HG02938 (cell line): ENCODE results near the gene DENND2C.
"Not testable (repeated sequence)": the region's sequence is repeated elsewhere in the genome, so short reads cannot be mapped to it uniquely, and the experiment has no call there.

Source experiments
- ATAC-seq: cut with Tn5 transposase; IDR thresholded peaks from one replicate; pipeline ENCODE4 v1.9.1; 2021; ENCODE audit warnings: mild to moderate bottlenecking, moderate library complexity; ENCODE audit not compliant: unreplicated experiment

The DENND2C gene

DNA sequence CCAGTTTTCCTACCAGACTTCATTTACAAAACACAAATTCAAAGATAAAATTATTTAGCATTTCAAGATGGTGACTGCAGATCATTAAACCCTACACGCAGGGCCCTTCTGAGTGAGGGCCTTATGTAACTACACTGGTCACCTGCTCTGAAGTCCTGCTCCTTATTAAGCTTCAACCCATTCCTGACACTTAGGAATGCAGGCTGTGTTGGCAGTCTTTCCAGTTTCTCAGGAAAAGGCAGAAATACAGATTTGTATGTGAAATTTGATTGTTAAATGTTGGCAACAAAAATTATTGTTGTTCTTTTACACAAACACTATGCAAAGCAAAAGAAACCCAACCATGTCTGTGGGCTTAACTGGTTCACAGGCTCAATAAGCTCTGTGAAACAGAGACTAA is 62.6 kb downstream of the DENND2C start:
- no peak for ATAC-seq

DNA sequence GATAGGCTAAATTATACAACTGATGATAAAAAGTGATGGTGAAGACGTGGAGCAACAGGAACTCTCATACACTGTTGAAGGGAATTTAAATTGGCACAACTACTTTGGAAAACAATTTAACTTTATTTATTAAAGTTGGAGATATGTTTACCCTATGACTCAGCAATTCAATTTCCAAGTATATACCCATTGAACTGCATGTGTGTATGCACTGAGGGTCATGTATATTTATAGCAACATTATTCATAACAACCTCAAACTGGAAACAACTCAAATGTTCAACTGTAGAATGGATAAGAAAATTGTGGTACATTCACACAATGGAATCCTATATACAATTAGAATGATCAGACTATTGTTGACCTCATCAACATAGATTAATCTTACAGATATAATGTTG is 71.9 kb downstream of the DENND2C start:
- ATAC-seq, result no peak

DNA sequence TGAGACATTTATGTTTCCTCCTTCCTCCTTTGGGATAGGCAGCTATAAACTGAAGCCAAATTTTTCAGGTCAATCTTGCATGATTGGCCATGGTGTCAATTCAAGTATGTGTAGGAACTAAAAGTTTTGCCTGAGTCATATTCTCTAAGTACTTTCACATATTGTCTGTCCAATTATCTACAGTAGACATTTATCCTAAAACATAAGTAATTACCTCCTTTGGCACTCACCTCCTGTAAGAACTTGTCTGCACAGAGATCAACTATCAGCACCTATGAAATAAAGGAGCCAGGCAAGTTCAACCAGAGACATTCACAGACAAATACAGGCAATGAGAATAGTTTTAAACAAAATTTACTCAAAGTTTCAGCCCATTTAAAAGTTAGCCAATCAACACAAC is 74.2 kb downstream of the DENND2C start:
- no peak for ATAC-seq

DNA sequence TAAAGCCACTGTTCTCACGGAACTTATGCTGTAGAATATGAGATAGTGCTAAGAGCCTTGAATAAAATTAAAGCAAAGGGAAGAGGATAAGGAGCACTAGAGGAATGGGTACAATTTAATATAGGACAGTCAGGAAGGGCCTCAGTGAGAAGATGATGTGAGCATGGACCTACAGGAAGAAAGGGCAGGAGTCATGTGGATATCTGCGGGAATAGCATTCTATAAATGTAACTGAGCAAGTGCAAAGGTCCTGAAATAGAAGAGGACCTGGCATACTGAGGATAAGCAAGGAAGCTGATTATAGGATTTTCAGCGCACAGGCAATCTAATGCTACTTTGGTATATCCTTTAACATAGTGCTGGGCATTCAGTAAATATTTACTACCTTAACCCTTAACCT is 75.8 kb downstream of the DENND2C start:
- ATAC-seq, result no peak

DNA sequence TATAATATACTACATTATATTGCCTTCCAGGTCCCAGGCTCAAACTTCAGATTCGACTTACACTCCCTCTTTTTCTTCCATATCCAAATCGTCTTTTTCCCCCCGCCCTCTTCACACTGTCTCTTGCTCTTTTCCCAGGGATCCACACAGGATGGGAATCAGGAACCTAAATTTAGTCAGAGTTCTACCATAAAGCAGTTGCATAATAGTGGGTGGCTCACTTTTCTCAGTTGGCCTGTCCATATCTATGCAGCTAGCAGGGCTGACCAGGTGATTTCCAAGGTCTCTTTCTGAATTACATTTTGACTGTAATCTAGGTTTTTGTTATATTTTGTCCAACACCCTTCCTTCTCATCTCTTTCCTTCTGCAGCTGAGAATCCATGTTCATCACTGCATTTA is 80.7 kb downstream of the DENND2C start:
- no peak for ATAC-seq

DNA sequence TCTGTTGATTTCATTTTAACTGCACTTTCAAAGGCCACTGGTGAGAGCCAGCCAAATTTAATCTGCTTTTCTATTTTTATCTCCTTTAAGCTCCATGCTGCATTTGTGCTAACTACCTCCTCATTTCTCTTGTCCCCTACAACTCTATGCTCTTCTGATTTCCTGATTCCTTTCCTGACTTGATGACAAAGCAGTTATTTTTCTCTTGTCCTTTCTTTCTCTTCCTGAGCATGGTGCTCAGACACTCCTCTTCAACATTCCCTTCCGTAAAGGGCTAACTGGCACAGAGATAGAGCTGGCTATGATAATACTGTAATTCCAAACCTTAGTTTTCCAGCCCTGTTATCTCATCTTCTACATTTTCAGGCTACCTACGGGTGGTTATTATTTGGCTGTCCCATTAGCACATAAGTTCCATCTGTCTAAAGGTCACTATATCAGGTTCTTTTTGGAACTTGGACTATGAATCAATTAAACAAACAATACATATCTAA is 81.6 kb downstream of the DENND2C start:
- ATAC-seq, result no peak

DNA sequence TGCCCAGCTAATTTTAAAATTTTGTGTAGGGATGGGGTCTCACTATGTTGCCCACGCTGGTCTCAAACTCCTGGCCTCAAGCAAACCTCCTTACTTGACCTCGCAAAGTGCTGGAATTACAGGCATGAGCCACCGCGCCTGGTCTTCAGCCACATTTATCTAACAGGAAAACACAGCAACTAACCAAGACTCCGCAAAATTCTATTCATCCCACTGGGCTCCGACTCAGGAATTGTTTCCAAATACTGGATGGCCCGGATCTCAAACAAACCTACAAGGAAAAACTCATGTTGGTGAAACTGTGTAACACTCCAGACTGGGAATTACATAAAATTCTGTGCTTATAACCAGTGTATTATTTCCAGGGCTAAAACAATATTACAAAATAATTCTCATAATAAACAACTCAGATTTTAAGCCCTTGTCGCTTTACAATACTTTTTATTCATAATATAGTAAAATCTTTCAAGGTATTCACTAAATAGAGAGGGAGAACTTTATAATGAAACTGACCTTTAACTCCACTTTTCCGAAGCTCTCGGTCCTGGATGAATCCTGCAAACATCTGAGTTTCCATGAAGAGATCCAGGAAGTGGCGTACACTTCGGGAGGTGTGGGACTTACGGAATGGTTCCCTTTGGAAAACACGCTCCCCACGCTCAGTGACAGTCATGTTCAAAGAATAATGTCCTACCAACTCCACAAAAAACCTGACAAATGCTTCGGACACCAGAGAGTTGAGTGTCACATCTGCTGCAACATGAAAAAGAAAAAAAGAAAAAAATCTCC is 82.5 kb downstream of the DENND2C start:
- ATAC-seq, result no peak

DNA sequence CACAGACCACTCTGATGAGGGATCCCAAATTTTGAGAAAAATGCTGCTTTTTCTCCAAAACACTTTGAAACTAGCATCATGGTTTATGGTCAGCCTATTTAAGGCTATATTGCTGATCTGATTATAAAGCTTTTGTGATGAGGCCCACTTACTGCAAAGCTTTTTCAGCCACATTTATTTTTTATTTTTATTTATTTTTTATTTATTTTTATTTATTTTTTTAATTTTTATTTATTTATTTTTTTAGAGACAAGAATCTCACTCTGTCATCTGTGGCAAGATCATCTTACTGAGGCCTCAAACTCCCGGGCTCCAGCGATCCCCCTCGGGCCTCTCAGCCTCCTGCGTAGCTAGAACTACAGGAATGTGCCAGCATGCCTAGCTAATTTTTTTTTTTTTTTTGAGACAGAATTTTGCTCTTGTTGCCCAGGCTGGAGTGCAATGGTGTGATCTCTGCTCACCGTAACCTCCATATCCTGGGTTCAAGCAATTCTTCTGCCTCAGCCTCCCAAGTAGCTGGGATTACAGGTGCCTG is 83.3 kb downstream of the DENND2C start:
- ATAC-seq, result no peak

DNA sequence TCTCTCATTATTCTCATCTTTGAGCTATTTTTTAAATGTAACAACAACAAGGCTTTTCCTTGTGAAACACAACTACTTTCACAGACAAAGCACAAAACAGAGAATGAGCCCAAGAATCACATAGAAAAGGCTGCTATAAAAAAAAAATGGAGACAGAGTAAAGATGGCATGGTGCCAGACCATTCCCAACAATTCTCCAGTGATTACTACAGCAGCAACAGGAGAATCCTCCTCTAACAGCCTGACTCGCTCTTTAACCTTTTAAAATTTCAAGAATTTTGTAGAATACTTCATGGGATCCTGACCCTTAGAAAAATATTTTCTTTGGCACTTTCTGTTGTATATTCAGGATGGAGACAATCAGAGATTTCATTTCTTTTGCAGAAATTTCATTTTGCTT is 84.6 kb downstream of the DENND2C start:
- ATAC-seq, result no peak

DNA sequence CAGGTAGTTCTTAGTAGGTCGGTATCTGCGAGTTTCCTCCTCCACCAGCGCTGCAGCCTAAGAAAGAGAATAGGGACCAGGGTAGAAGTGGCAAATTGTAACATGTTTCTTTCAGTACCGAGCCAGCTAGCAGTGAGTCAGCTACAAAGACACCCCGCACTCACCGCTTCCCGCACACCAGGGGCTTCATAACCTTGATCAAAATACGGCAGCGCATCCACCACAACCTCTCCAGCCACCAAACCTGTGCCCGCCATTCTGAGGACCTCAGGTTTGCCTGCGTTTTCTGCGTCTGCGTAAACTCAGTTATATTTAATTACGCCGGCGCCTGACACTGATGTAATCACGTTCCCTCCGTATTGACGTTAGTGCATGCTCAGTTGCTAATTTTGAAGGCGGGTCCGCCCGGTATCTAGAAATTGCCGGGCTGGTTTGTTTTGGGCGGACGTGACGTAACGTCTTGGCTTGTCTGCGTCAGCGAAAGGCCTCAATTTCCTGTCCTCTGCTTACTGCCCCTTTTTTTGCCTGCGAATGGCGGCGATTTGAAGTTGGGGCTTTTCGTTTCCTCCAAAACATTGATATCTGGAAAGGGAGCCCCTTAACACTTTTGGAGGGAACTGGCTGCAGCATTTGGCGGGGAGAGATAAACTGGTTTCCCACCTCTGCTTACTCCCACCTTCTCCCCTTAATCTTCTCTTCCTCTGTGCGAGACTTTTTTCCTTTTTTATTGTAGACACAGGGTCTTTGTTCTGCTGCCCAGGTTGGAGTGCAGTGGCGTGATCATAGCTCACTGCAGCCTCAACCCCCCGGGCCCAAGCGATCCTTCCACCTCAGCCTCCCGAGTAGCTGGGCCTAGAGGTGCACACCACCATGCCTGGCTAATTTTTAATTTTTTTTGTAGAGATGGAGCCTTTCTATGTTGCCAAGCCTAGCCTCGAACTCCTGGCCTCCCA is 88.2 kb downstream of the DENND2C start, which contains the start of gene BCAS2:
Gene BCAS2, minus strand, starts transcription at position 281 of the 953 bp plus-strand sequence. Its CDS starts 24 bp downstream, at position 257.
- peak; percentile 99 for ATAC-seq

DNA sequence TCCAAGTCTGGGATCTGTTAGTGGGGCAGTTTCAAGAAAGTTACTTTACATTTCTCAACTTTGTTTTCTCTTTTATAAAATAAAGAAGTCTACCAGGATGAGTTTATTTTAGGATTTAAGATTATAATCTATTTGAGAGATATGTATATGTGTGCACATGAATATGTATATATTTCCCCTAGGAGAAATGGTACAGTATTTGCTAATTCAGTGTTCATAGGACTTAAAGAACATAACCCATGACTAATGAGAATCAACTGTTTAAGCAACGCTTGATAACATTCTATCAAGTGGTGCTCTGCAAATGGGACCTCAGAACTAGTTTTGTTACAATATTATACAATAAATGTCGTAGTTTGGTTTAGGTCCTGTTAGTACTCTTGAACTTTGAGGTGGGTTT is 95.5 kb downstream of the DENND2C start:
- ATAC-seq, result no peak

DNA sequence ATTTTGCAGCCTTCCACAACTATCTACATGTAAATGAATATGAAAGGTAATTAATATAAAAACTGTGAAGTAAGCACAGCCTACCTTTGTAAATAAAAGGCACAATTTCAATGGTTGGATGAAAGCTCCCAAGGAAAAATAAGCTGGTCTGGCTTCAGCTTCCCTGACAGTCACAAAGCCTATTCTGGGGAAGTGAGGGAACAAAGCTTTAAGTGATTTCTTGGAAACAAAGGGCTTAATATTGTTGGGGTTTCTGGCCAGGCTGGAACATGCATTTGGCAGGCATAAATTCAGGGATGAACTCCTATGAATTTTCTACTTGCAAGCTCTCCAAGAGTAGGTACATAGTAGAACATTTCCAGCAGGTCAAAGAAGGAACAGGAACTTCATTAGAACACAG is 105.7 kb downstream of the DENND2C start:
- ATAC-seq, result no peak

DNA sequence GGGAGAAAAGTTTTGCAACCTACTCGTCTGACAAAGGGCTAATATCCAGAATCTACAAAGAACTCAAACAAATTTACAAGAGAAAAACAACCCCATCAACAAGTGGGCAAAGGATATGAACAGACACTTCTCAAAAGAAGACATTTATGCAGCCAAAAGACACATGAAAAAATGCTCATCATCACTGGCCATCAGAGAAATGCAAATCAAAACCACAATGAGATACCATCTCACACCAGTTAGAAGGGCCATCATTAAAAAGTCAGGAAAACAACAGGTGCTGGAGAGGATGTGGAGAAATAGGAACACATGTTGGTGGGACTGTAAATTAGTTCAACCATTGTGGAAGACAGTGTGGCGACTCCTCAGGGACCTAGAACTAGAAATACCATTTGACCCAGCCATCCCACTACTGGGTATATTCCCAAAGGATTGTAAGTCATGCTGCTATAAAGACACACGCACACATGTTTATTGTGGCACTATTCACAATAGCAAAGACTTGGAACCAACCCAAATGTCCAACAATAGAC is 106.8 kb downstream of the DENND2C start:
- not testable (repeated sequence) for ATAC-seq

DNA sequence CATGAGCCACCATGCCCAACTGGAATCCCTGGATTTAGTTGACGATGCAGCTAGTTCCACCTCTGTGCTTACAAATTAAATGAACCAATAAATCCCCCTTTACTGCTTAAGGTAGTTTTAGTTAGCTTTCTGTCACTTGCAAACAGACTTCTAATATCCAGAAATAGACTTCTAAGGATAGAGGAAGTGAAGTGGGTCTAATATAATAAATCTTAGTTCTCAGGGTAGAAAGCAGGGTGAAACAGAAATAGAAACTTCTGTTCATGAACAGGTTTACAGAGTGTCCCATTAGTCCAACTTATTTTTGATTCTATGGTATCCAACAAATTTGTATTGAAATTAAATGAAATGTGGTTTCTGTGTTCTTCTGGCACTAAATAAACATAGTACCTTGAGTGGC is 108.5 kb downstream of the DENND2C start:
- ATAC-seq, result peak; percentile 52

DNA sequence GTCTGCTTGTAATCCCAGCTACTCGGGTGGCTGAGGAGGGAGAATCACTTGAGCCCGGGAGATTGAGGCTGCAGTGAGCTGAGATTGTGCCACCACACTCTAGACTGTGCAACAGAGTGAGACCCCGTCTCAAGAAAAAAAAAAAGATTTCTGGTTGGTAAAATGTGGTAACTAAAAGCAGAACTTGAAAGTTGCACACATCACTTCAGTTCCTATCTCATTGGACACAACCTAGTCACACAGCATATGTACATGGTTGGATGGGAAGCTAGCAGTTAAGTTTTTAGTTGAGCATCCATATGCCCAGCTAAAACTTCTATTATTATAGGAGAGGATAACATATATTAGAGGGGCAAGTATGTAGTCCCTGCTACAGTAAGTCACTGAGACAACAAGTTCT is 110.5 kb downstream of the DENND2C start:
- ATAC-seq, result peak; percentile 44

DNA sequence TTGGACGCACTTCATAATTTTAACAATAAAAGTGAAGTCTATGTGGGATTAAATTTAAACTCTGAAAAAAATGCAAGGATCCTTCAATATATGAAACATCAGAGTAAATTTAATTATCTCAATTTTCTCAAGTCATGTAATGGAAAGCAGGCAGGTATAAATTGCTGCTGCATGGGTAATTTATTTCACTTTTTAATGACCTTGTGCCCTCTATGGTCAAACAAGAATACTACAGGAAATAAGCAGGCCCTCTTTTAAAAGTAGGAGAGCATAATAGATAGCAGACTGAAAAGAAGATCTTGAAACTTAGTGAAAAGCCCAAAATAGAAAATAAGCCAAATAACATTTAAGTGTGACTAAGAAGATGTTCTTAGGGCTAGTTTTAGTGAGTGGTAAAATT is 111.3 kb downstream of the DENND2C start:
- ATAC-seq, result peak; percentile 44

DNA sequence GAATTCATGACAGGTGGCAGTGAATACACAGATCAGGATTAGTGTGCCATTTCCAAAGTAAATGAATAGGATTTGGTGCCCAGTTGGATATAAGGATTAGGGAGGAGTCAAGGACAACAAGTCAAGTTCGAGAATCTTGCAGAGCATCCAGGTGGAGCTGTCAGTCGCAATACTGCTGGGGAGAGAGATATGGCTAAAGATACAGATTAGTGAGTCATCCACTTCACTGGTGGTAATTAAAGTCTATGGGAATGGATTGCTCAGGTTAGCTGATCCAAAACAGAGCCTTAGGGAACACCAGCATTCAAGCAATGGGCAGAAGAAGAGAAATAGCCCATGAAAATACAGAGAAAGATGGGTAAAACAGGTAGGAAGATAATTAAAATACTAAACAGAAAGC is 115.3 kb downstream of the DENND2C start:
- ATAC-seq, result no peak

DNA sequence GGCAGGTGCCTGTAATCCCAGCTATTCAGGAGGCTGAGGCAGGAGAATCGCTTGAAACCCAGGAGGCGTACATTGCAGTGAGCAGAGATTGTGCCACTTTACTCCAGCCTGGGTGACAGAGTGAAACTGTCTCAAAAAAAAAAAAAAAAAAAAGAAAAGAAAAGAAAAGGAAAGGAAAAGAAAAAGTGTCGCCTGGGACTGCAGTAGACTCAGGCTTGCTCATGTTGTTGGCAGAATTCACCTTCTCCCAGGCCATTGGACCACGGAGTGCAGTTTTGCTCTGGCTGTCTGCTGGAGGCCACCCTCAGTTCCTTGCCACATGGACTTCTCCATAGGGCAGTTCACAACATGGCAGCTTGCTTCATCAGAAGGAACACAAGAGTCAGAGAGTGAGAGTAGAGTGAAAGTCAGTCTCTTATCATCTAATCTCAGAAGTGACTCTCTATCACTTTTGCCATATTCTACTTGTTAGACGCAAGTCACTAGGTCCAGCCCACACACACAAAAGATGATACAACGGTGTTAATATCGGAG is 117.7 kb downstream of the DENND2C start:
- ATAC-seq, result no peak

DNA sequence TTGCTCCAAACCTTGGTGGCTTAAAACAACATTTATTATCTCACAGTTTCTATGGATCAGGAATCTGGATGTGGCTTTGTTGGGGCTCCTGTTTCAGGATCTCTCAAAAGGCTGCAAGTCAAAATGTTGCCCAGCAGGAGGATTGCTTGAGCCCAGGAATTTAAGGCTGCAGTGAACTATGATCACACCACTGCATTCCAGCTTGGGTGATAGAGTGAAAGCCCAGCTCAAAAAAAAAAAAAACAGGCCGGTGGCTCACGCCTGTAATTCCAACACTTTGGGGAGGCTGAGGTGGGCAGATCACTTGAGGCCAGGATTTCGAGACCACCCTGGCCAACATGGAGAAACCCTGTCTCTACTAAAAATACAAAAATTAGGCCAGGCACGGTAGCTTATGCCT is 118.4 kb downstream of the DENND2C start:
- ATAC-seq, result no peak

DNA sequence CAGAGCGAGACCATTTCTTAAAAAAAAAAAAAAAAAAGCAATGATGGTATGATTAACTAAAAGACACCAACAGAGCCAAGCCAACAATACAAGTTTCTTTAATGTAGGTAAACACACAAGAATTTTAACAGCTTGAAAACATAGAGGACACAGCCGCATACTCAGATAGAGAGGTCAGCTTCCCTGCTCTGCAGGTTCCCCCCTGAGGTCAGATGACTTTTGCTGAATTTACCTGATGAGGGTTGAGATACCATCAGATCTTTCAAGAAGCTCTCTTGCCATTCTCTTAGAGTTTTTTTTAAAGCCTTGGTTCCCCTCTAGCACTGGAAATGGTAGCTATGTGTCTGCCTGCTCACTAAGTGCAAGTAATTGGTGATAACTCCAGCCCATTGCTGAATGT is 119.5 kb downstream of the DENND2C start:
- no peak for ATAC-seq

DNA sequence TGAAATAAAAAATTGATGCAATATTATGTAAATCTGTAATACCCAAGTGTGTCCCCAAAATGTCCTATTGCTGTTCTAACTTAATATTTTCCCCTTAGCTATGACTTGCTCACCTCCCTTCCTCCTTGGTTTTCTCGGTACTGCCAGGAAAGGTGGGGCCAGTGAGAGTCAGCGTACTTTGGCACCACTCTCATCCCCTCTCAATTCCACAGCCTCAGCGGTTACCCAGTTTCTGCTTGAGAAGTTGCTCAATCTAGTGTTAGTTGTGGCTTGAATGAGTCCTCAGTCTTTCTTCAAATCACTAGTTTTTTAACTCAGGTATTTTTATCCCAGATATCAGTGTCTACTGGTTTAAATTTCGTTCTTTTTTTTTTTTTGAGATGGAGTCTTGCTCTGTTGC is 120.7 kb downstream of the DENND2C start:
- no peak for ATAC-seq
